A549 (cell line): ENCODE measurements around the gene GON7. TPM values are rescaled to one million over a fixed set of nuclear protein-coding genes. Genes with fewer than 3 reads are reported as not detected.
A peak's percentile ranks its signal among the peaks of the same experiment; 100 is the strongest.

Experiments
- ATAC-seq, 2 experiments: fragments of 200-7000 bp in 1 of 2; fragments of >200 bp in 1 of 2; cut with Nextera tagmentation in 1 of 2; cut with Tn5 transposase in 1 of 2; 3 replicates each; pipeline versions ENCODE4 v1.8.0 to v1.9.1; 2018 to 2020; ENCODE audit warnings: mild to moderate bottlenecking in 1 of 2, moderate library complexity in 1 of 2
- CTCF ChIA-PET: fragments of 300-600 bp; sonication (Branson Sonifier 250); formaldehyde crosslinking; extraction: SDS; loops from one replicate; lab custom pipeline; 2021; ENCODE audit warnings: antibody characterized with exemption, inconsistent platforms; lab: Yijun Ruan, JAX
- POLR2A ChIA-PET: fragments of 350-600 bp; formaldehyde crosslinking; extraction: SDS; loops from one replicate; lab custom pipeline; 2021; ENCODE audit warnings: antibody characterized with exemption, inconsistent platforms; lab: Yijun Ruan, JAX
- DNase-seq, 2 experiments: peaks; one replicate each; pipeline versions ENCODE4 v3.0.0 to v3.0.0-alpha.2; 2011 to 2016; ENCODE audit warnings: low read depth in 1 of 2, low spot score in 1 of 2
- FAIRE-seq: peaks from 2 replicates; lab custom pipeline; 2011; peaks lifted over from hg19 to GRCh38; lab: Jason Lieb, UNC
- H3K27ac ChIP-seq, 2 experiments: fragments of >200 bp; sonication (Bioruptor Twin); formaldehyde crosslinking; 3 replicates each; pipeline ENCODE4 v1.5.1; 2016 to 2017
- H3K4me1 ChIP-seq: fragments of >200 bp; sonication (Bioruptor Twin); formaldehyde crosslinking; 3 replicates; pipeline ENCODE4 v1.6.1; 2016
- H3K4me2 ChIP-seq: fragments of >200 bp; sonication (Bioruptor Twin); formaldehyde crosslinking; 3 replicates; pipeline ENCODE4 v1.6.1; 2016
- H3K4me3 ChIP-seq: fragments of >200 bp; sonication (Bioruptor Twin); formaldehyde crosslinking; 3 replicates; pipeline ENCODE4 v1.5.1; 2016
- H3K9me3 ChIP-seq: fragments of >200 bp; sonication (Bioruptor Twin); formaldehyde crosslinking; 3 replicates; pipeline ENCODE4 v1.6.1; 2016
- BCL3 ChIP-seq: fragments of >200 bp; sonication (Bioruptor Twin); formaldehyde crosslinking; IDR thresholded peaks from 3 replicates; pipeline ENCODE4 v1.6.1; 2016
- CHD2 ChIP-seq: fragments of 150-350 bp; IDR thresholded peaks from 2 replicates; pipeline ENCODE4 v1.6.1; 2014; ENCODE audit warnings: low read length; ENCODE audit not compliant: partially characterized antibody
- CTCF ChIP-seq: fragments of >200 bp; sonication (Bioruptor Twin); formaldehyde crosslinking; IDR thresholded peaks from 3 replicates; pipeline ENCODE4 v1.5.1; 2016
- EHF ChIP-seq: fragments of 250-450 bp; sonication (Bioruptor Pico); IDR thresholded peaks from 2 replicates; pipeline ENCODE4 v1.5.0; 2020; ENCODE audit warnings: mild to moderate bottlenecking
- FOSB ChIP-seq: fragments of 250-450 bp; sonication (Bioruptor Pico); IDR thresholded peaks from 2 replicates; pipeline ENCODE4 v1.5.0; 2020; ENCODE audit warnings: mild to moderate bottlenecking, moderate library complexity
- FOSL2 ChIP-seq, 2 experiments: fragments of 450-650 bp in 1 of 2; fragments of >200 bp in 1 of 2; sonication (Bioruptor Twin) in 1 of 2; formaldehyde crosslinking; IDR thresholded peaks; 2 replicates each; pipeline versions ENCODE4 v1.5.0 to v1.6.1; 2016 to 2020; ENCODE audit warnings: mild to moderate bottlenecking in 1 of 2, moderate library complexity in 1 of 2
- HMGXB4 ChIP-seq: fragments of 250-450 bp; sonication (Bioruptor Pico); IDR thresholded peaks from 2 replicates; pipeline ENCODE4 v1.5.0; 2021; ENCODE audit warnings: mild to moderate bottlenecking, moderate library complexity, borderline replicate concordance
- HOXA7 ChIP-seq: fragments of 250-450 bp; sonication (Bioruptor Pico); IDR thresholded peaks from 2 replicates; pipeline ENCODE4 v1.5.0; 2020; ENCODE audit warnings: mild to moderate bottlenecking, moderate library complexity
- HOXB5 ChIP-seq: fragments of 250-450 bp; sonication (Bioruptor Pico); IDR thresholded peaks from 2 replicates; pipeline ENCODE4 v1.5.0; 2020; ENCODE audit warnings: mild to moderate bottlenecking, moderate library complexity
- JUN ChIP-seq, 2 experiments: fragments of >200 bp; sonication (Bioruptor Twin); formaldehyde crosslinking; IDR thresholded peaks; 2 replicates in 1 of 2; 3 replicates in 1 of 2; pipeline ENCODE4 v1.6.1; 2016 to 2017
- KDM1A ChIP-seq: fragments of 200-600 bp; sonication (generic); IDR thresholded peaks from 2 replicates; pipeline ENCODE4 v1.6.1; 2016; ENCODE audit warnings: low read depth, mild to moderate bottlenecking
- KDM5A ChIP-seq: fragments of 200-600 bp; sonication (generic); IDR thresholded peaks from 2 replicates; pipeline ENCODE4 v1.6.1; 2016; ENCODE audit warnings: antibody characterized with exemption, mild to moderate bottlenecking
- MAX ChIP-seq: IDR thresholded peaks from 2 replicates; pipeline ENCODE4 v1.6.1; 2012
- MYC ChIP-seq: IDR thresholded peaks from 2 replicates; pipeline ENCODE4 v1.6.1; 2012; ENCODE audit warnings: mild to moderate bottlenecking, inconsistent platforms, low read length, improper control_type of control experiment, borderline replicate concordance
- PHF8 ChIP-seq: fragments of 200-600 bp; sonication (generic); IDR thresholded peaks from 2 replicates; pipeline ENCODE4 v1.6.1; 2016; ENCODE audit warnings: low read depth, mild to moderate bottlenecking, antibody characterized with exemption, moderate library complexity, borderline replicate concordance
- POLR2A ChIP-seq: IDR thresholded peaks from 2 replicates; pipeline ENCODE4 v1.6.1; 2012; ENCODE audit warnings: mild to moderate bottlenecking, low read length
- RAD21 ChIP-seq, 2 experiments: fragments of >200 bp in 1 of 2; sonication (Bioruptor Twin) in 1 of 2; formaldehyde crosslinking in 1 of 2; IDR thresholded peaks in 1 of 2; conservative IDR thresholded peaks in 1 of 2; 2 replicates in 1 of 2; 3 replicates in 1 of 2; pipeline ENCODE4 v1.6.1; 2012 to 2018; ENCODE audit warnings: inconsistent platforms in 1 of 2
- RFX5 ChIP-seq: fragments of 450-650 bp; IDR thresholded peaks from 2 replicates; pipeline ENCODE4 v1.7.1; 2014; ENCODE audit warnings: antibody characterized with exemption, mild to moderate bottlenecking, moderate library complexity
- SMC3 ChIP-seq: fragments of >200 bp; sonication (Bioruptor Twin); formaldehyde crosslinking; IDR thresholded peaks from 3 replicates; pipeline ENCODE4 v1.6.1; 2018; ENCODE audit warnings: inconsistent platforms
- SREBF2 ChIP-seq: fragments of 450-650 bp; IDR thresholded peaks from 2 replicates; pipeline ENCODE4 v1.6.1; 2014; ENCODE audit warnings: mild to moderate bottlenecking, moderate library complexity
- TFCP2L1 ChIP-seq: fragments of 250-450 bp; sonication (Bioruptor Pico); IDR thresholded peaks from 2 replicates; pipeline ENCODE4 v1.5.0; 2021; ENCODE audit warnings: mild to moderate bottlenecking
- ZC3H11A ChIP-seq: fragments of 450-650 bp; IDR thresholded peaks from 2 replicates; pipeline ENCODE4 v1.6.1; 2014; ENCODE audit warnings: antibody characterized with exemption, mild to moderate bottlenecking
- WGBS: methylation state at CpG from one replicate; pipeline ENCODE4 v1.1.6; 2017; ENCODE audit errors: missing lambda C conversion rate; 5-methylcytosine and 5-hydroxymethylcytosine counted together
- polyA plus RNA-seq, 4 experiments: library from polyadenylated mRNA; depleted of rRNA in 3 of 4; stranded (reverse); fragments of >200 nt; fragmentation: RNase III in 1 of 4; extraction: RNeasy Plus Mini Kit Qiagen cat#74134 plus additional on column Dnase treatment in 1 of 4; gene quantifications; 2 replicates in 3 of 4; 3 replicates in 1 of 4; pipeline ENCODE4 v1.2.3, GENCODE V29; 2011 to 2017

Gene GON7
- polyA plus RNA-seq, 2 of the 4 experiments (the other 2 are of a cell fraction), result 19.2 to 22.1 TPM

- TF ChIP-seq CTCF (no peak), SMC3 (no peak), KDM1A (no peak), HMGXB4 (CRISPR knock-in tag) (no peak)
These were observed 20.4 kb downstream of the GON7 start (continued) for GRCh38 chr14:93186466-93186865.

- POLR2A ChIA-PET, result interaction anchor here (1.0 to 1.6 kb wide), 5 partner anchors 8 to 72 kb away, joined by 4 to 25 read pairs (median 6); partner anchors contain the start of genes GON7, ITPK1 and UBR7
- ATAC-seq, result 0 out of 6 replicates have a peak, but pooled peaks of 1 of the 2 experiments have one; percentile 4
- no peak for TF ChIP-seq ZC3H11A
- TF ChIP-seq HOXB5, result 0 out of 2 replicates have a peak, but pooled peaks have one; percentile 3
- TF ChIP-seq RAD21 (conservative IDR thresholded peaks at IDR 0.05 in 1 of 2, IDR thresholded peaks at IDR 0.05 in 1 of 2), result no peak
- no peak for TF ChIP-seq SREBF2
- TF ChIP-seq, all 56 proteins: peak for 1
- peak overlapping the region; percentile 75 for H3K4me2 ChIP-seq
- H3K9me3 ChIP-seq, result no peaks in the 10 kb centered on the region
- H3K4me3 ChIP-seq, result peak overlapping the region; percentile 92
- peak overlapping the region; percentile 93 to 96 for H3K27ac ChIP-seq
- CTCF ChIA-PET, result interaction anchor here (0.8 to 1.8 kb wide), 4 partner anchors 8 to 34 kb away, joined by 3 to 6 read pairs (median 3); no protein-coding TSS in a partner anchor
- under 1% methylated on average over 10 of the region's 10 CpGs for WGBS
- no peak for DNase-seq
- H3K4me1 ChIP-seq, result peaks cover 7% of the 10 kb centered on the region
- no peak for FAIRE-seq
These were observed 21.5 kb downstream of the GON7 start for GRCh38 chr14:93185349-93185720.

GRCh38 chr14:93184391-93185348 is 22.2 kb downstream of the GON7 start, which contains the start of the genes LYSET and MOAP1:
LYSET (plus strand) TSS chr14:93185317; CDS start chr14:93185406, 89 bp downstream.
MOAP1 (minus strand) TSS chr14:93184897; CDS start chr14:93184242, 655 bp downstream.
- TF ChIP-seq PHF8 (peak; percentile 93), KDM5A (0 out of 2 replicates have a peak, but pooled peaks have one; percentile 37), HOXA7 (CRISPR knock-in tag) (no peak), MAX (peak; percentile 38; the same call in 1 of the 2 replicates), HOXB5 (0 out of 2 replicates have a peak, but pooled peaks have one; percentile 4), MYC (0 out of 2 replicates have a peak, but pooled peaks have one; percentile 18), FOSL2 (IDR thresholded peaks at IDR 0.05) (no peak), FOSL2 (CRISPR knock-in tag; IDR thresholded peaks at IDR 0.05) (peak; percentile 18; the same call in 1 of the 2 replicates), POLR2A (peak; percentile 67), BCL3 (peak; percentile 92), EHF (CRISPR knock-in tag) (no peak), CHD2 (peak; percentile 59), SREBF2 (no peak), TFCP2L1 (0 out of 2 replicates have a peak, but pooled peaks have one; percentile 43), RFX5 (no peak), FOSB (CRISPR knock-in tag) (no peak), JUN (IDR thresholded peaks at IDR 0.05) (peak in 1 of 2 experiments; percentile 88; a peak in 3 of 5 replicates)
- peak within 1 kb of the TSS; percentile 92 for H3K4me3 ChIP-seq
- peak; percentile 76 to 88 for DNase-seq
- ChIA-PET POLR2A (interaction anchor here (0.7 to 1.6 kb wide), 6 partner anchors 9 to 71 kb away, joined by 4 to 25 read pairs (median 5); partner anchors contain the start of genes GON7, ITPK1 and UBR7), CTCF (interaction anchor here (0.8 to 1.8 kb wide), 6 partner anchors 9 to 71 kb away, joined by 3 to 6 read pairs (median 3); partner anchors contain the start of gene UBR7)
- peaks cover 7% of the 10 kb centered on the region for H3K4me1 ChIP-seq
- WGBS, result 2% methylated on average over 43 of the region's 124 CpGs
- ATAC-seq, result peak; percentile 94
- H3K27ac ChIP-seq, result peak within 1 kb of the TSS; percentile 93 to 96
- no peaks in the 10 kb centered on the region for H3K9me3 ChIP-seq
- FAIRE-seq, result no peak
- H3K4me2 ChIP-seq, result peak within 1 kb of the TSS; percentile 95
